Panc1 (cell line): ENCODE measurements around the gene BEGAIN.

ENCODE experiments used
- CTCF ChIP-seq: fragments of 450-650 bp; IDR thresholded peaks from 2 replicates; pipeline ENCODE4 v1.5.1; 2017; ENCODE audit warnings: mild to moderate bottlenecking
- POLR2AphosphoS5 ChIP-seq: IDR thresholded peaks from 2 replicates; pipeline ENCODE4 v1.6.1; 2012; ENCODE audit warnings: mild to moderate bottlenecking, low read depth, low read length, moderate library complexity
- REST ChIP-seq, 2 experiments: IDR thresholded peaks; 2 replicates each; pipeline ENCODE4 v1.6.1; 2011 to 2012; ENCODE audit warnings: low read depth in 2 of 2, control low read depth in 1 of 2, low read length in 1 of 2, mild to moderate bottlenecking in 1 of 2, moderate library complexity in 1 of 2; ENCODE audit not compliant: insufficient read depth in 1 of 2
- SIN3A ChIP-seq: IDR thresholded peaks from 2 replicates; pipeline ENCODE4 v1.6.1; 2012; ENCODE audit warnings: low read depth, mild to moderate bottlenecking, low read length, moderate library complexity, borderline replicate concordance; ENCODE audit not compliant: insufficient read depth
- TCF7L2 ChIP-seq: IDR thresholded peaks from 2 replicates; pipeline ENCODE4 v1.6.1; 2011; ENCODE audit warnings: mild to moderate bottlenecking, low read depth, low read length, inconsistent platforms

- no peak for TF ChIP-seq CTCF
- no peak for TF ChIP-seq POLR2AphosphoS5
- TF ChIP-seq TCF7L2: no peak
- no peak for TF ChIP-seq REST (IDR thresholded peaks at IDR 0.05; ENCODE audit: insufficient read depth in 1 of 2, low read depth in 2 of 2, low read length in 1 of 2)
- no peak for TF ChIP-seq SIN3A
Measured at GRCh38 chr14:100553471-100553870, 33.7 kb downstream of the BEGAIN start.
